Measurements from ENCODE around the gene TMEM245. TPM values are rescaled to one million over a fixed set of nuclear protein-coding genes. Genes with fewer than 3 reads are reported as not detected.

The TMEM245 gene
- polyA plus RNA-seq, 3 donors: 6.9 to 11.3 (median 9.7) TPM

DNA sequence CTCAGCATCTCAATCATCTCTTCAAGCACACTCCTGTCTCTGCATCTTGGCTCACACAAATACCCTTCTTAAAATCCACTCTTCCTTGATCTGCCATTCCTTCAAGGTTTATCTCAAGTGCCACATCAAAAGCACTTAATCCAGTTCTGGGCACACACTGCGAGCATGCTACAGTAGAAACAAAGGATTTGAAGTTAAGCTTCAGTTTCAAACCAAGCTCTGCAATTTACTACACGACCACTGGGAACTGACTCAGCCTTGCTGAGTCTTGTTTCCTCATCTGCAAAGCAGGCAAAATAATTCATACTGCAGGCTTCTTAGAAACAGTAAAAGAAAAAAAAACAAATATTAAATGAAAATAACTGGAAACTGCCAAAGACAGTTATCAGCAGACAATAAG is 56.0 kb downstream of the TMEM245 start:
- Histone ChIP-seq H2AFZ (ENCODE audit: insufficient read depth, low read depth, low read length, poor library complexity, severe bottlenecking) (no peak overlapping the region), H3K4me2 (replicated peaks; ENCODE audit: extremely low read depth, low read length, poor library complexity, severe bottlenecking) (no peak overlapping the region), H3K79me2 (ENCODE audit: insufficient read depth, low read length) (no peaks in the 10 kb centered on the region), H3K4me3 (replicated peaks in 1 of 3; ENCODE audit: low read depth in 2 of 3, low read length in 3 of 3) (no peak overlapping the region), H3K4me1 (ENCODE audit: control insufficient read depth in 1 of 2, insufficient read depth in 2 of 2, low read length in 2 of 2) (no peaks in the 10 kb centered on the region), H3K9ac (ENCODE audit: insufficient read depth, low read length, poor library complexity, severe bottlenecking) (no peak overlapping the region), H3K27me3 (ENCODE audit: control insufficient read depth in 2 of 2, insufficient read depth in 2 of 2, low read length in 2 of 2) (no peaks in the 10 kb centered on the region), H3K9me3 (replicated peaks in 1 of 2; ENCODE audit: control insufficient read depth in 1 of 2, insufficient read depth in 1 of 2, low read length in 2 of 2) (no peaks in the 10 kb centered on the region), H3K36me3 (replicated peaks in 1 of 2; ENCODE audit: control insufficient read depth in 1 of 2, insufficient read depth in 2 of 2, low read length in 2 of 2) (peaks cover 55 to 92% of the 10 kb centered on the region in 2 donors), H3K27ac (ENCODE audit: low read depth in 1 of 2, low read length in 2 of 2) (peak overlapping the region in 1 of 2 donors; percentile 26), H4K20me1 (ENCODE audit: insufficient read depth, low read length) (no peaks in the 10 kb centered on the region)
- DNase-seq: no peak
- H3K4me1 Mint-ChIP-seq: no peaks in the 10 kb centered on the region
- 90% methylated on average over 2 of the region's 2 CpGs for WGBS (ENCODE audit: insufficient coverage)
- TF ChIP-seq, protein P1, sequence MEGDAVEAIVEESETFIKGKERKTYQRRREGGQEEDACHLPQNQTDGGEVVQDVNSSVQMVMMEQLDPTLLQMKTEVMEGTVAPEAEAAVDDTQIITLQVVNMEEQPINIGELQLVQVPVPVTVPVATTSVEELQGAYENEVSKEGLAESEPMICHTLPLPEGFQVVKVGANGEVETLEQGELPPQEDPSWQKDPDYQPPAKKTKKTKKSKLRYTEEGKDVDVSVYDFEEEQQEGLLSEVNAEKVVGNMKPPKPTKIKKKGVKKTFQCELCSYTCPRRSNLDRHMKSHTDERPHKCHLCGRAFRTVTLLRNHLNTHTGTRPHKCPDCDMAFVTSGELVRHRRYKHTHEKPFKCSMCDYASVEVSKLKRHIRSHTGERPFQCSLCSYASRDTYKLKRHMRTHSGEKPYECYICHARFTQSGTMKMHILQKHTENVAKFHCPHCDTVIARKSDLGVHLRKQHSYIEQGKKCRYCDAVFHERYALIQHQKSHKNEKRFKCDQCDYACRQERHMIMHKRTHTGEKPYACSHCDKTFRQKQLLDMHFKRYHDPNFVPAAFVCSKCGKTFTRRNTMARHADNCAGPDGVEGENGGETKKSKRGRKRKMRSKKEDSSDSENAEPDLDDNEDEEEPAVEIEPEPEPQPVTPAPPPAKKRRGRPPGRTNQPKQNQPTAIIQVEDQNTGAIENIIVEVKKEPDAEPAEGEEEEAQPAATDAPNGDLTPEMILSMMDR (IDR thresholded peaks at IDR 0.05): no peak
- peaks cover 52 to 66% of the 10 kb centered on the region in 2 donors for H3K36me3 Mint-ChIP-seq
- no peak overlapping the region for H3K4me3 Mint-ChIP-seq
- intact Hi-C loops (cut with micrococcal nuclease): no loop called here
- H3K27me3 Mint-ChIP-seq (ENCODE audit: low read depth in 3 of 3): peaks cover 0 to 3% (median 0%) of the 10 kb centered on the region in 3 donors
- no peaks in the 10 kb centered on the region for H3K9me3 Mint-ChIP-seq
- H3K27ac Mint-ChIP-seq: no peak overlapping the region

DNA sequence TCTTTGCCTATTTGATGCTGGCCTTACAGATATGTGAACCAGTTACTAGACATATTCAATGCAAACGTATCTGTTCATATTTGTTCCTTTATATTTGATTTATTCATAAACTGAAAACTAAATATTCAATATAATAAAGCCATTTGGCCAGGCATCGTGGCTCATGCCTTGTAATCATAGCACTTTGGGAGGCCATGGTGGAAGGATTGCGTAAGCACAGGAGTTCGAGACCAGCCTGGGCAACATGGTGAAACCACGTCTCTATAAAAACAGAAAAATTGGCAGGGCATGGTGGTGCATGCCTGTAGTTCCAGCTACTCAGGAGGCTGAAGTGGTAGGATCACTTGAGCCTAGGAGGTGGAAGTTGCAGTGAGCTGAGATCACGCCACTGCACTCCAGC is 57.2 kb downstream of the TMEM245 start:
- H3K9me3 ChIP-seq (replicated peaks in 1 of 2; ENCODE audit: control insufficient read depth in 1 of 2, insufficient read depth in 1 of 2, low read length in 2 of 2): no peaks in the 10 kb centered on the region
- no peak overlapping the region for H3K4me3 Mint-ChIP-seq
- H3K9ac ChIP-seq (ENCODE audit: insufficient read depth, low read length, poor library complexity, severe bottlenecking): no peak overlapping the region
- no peak overlapping the region for H2AFZ ChIP-seq (ENCODE audit: insufficient read depth, low read depth, low read length, poor library complexity, severe bottlenecking)
- WGBS (ENCODE audit: insufficient coverage): no CpG with 5 or more reads among the region's 6 CpGs
- H3K36me3 Mint-ChIP-seq: peaks cover 57 to 76% of the 10 kb centered on the region in 2 donors
- H3K27ac ChIP-seq (ENCODE audit: low read depth in 1 of 2, low read length in 2 of 2): no peak overlapping the region
- H3K27me3 ChIP-seq (ENCODE audit: control insufficient read depth in 2 of 2, insufficient read depth in 2 of 2, low read length in 2 of 2): no peaks in the 10 kb centered on the region
- no peaks in the 10 kb centered on the region for H3K9me3 Mint-ChIP-seq
- no peaks in the 10 kb centered on the region for H3K79me2 ChIP-seq (ENCODE audit: insufficient read depth, low read length)
- H3K27me3 Mint-ChIP-seq (ENCODE audit: low read depth in 3 of 3): peaks cover 0 to 3% (median 0%) of the 10 kb centered on the region in 3 donors
- no peak overlapping the region for H3K4me3 ChIP-seq (replicated peaks in 1 of 3; ENCODE audit: low read depth in 2 of 3, low read length in 3 of 3)
- no peak for DNase-seq
- TF ChIP-seq, protein P1 (IDR thresholded peaks at IDR 0.05): no peak
- intact Hi-C loops (cut with micrococcal nuclease): no loop called here
- H3K27ac Mint-ChIP-seq: no peak overlapping the region
- H3K4me1 Mint-ChIP-seq: no peaks in the 10 kb centered on the region
- H3K4me2 ChIP-seq (replicated peaks; ENCODE audit: extremely low read depth, low read length, poor library complexity, severe bottlenecking): no peak overlapping the region
- H4K20me1 ChIP-seq (ENCODE audit: insufficient read depth, low read length): no peaks in the 10 kb centered on the region
- peaks cover 52 to 91% of the 10 kb centered on the region in 2 donors for H3K36me3 ChIP-seq (replicated peaks in 1 of 2; ENCODE audit: control insufficient read depth in 1 of 2, insufficient read depth in 2 of 2, low read length in 2 of 2)
- no peaks in the 10 kb centered on the region for H3K4me1 ChIP-seq (ENCODE audit: control insufficient read depth in 1 of 2, insufficient read depth in 2 of 2, low read length in 2 of 2)

Measured in CD14-positive monocyte (primary cell).